WTC11 (cell line): ENCODE measurements around the gene ACYP1. TPM values are rescaled to one million over a fixed set of nuclear protein-coding genes. Genes with fewer than 3 reads are reported as not detected.

Experiments
- ATAC-seq: fragments of 200-7000 bp; cut with Tn5 transposase; 2 replicates; pipeline ENCODE4 v1.10.0; 2021; ENCODE audit warnings: mild to moderate bottlenecking, moderate library complexity
- CTCF ChIA-PET: fragments of 300-600 bp; sonication (Branson Sonifier 250); formaldehyde crosslinking; loops from one replicate; lab custom pipeline; 2021; ENCODE audit warnings: antibody characterized with exemption; lab: Charles Lee
- POLR2A ChIA-PET: fragments of 350-600 bp; sonication (Branson Sonifier 250); formaldehyde crosslinking; loops from one replicate; lab custom pipeline; 2021; ENCODE audit warnings: antibody characterized with exemption; lab: Charles Lee
- DNase-seq: peaks from one replicate; pipeline ENCODE4 v3.0.0; 2021; ENCODE audit warnings: low spot score
- H3K27ac Mint-ChIP-seq: 2 replicates; pipeline ENCODE4 v1.8.0; 2021; ENCODE audit warnings: mixed read lengths
- H3K27me3 Mint-ChIP-seq: 2 replicates; pipeline ENCODE4 v1.8.0; 2021; ENCODE audit warnings: low read depth, mild to moderate bottlenecking, moderate library complexity, mixed read lengths
- H3K36me3 Mint-ChIP-seq: 2 replicates; pipeline ENCODE4 v1.8.0; 2021; ENCODE audit warnings: mixed read lengths
- H3K4me1 Mint-ChIP-seq: 2 replicates; pipeline ENCODE4 v1.8.0; 2022; ENCODE audit warnings: mixed read lengths
- H3K4me3 Mint-ChIP-seq: 2 replicates; pipeline ENCODE4 v1.8.0; 2021; ENCODE audit warnings: mild to moderate bottlenecking, moderate library complexity, mixed read lengths
- H3K9me3 Mint-ChIP-seq: 2 replicates; pipeline ENCODE4 v1.8.0; 2021; ENCODE audit warnings: mixed read lengths
- ATF6 ChIP-seq: sonication (generic); formaldehyde crosslinking; IDR thresholded peaks from 2 replicates; pipeline ENCODE4 v1.8.1; 2023; ENCODE audit warnings: mild to moderate bottlenecking, missing genetic modification reagents
- CBFB ChIP-seq: sonication (generic); formaldehyde crosslinking; IDR thresholded peaks from 2 replicates; pipeline ENCODE4 v1.8.1; 2022; ENCODE audit warnings: mild to moderate bottlenecking, low read depth, missing genetic modification reagents
- CREB1 ChIP-seq: sonication (generic); formaldehyde crosslinking; IDR thresholded peaks from 2 replicates; pipeline ENCODE4 v1.8.0; 2023; ENCODE audit warnings: mild to moderate bottlenecking, missing genetic modification reagents
- ELF4 ChIP-seq: sonication (generic); formaldehyde crosslinking; IDR thresholded peaks from 2 replicates; pipeline ENCODE4 v1.8.1; 2022; ENCODE audit warnings: low read depth, mild to moderate bottlenecking, moderate library complexity, missing genetic modification reagents
- FOXJ3 ChIP-seq: sonication (generic); formaldehyde crosslinking; IDR thresholded peaks from 2 replicates; pipeline ENCODE4 v1.9.0; 2021; ENCODE audit warnings: missing genetic modification reagents, mild to moderate bottlenecking, borderline replicate concordance
- GABPB1 ChIP-seq: sonication (generic); formaldehyde crosslinking; IDR thresholded peaks from 2 replicates; pipeline ENCODE4 v1.8.1; 2023; ENCODE audit warnings: mild to moderate bottlenecking, missing genetic modification reagents
- MAX ChIP-seq: sonication (generic); formaldehyde crosslinking; IDR thresholded peaks from 2 replicates; pipeline ENCODE4 v1.8.0; 2022; ENCODE audit warnings: mild to moderate bottlenecking, missing genetic modification reagents
- MXD4 ChIP-seq: fragments of 250-450 bp; sonication (Bioruptor Pico); IDR thresholded peaks from 2 replicates; pipeline ENCODE4 v1.8.0; 2021; ENCODE audit warnings: mild to moderate bottlenecking, moderate library complexity, borderline replicate concordance
- NFE2L1 ChIP-seq: sonication (generic); formaldehyde crosslinking; IDR thresholded peaks from 2 replicates; pipeline ENCODE4 v1.8.1; 2023; ENCODE audit warnings: missing genetic modification reagents
- NR1H2 ChIP-seq: sonication (generic); formaldehyde crosslinking; IDR thresholded peaks from 2 replicates; pipeline ENCODE4 v1.9.0; 2021; ENCODE audit warnings: mild to moderate bottlenecking, moderate library complexity, missing genetic modification reagents
- NR2C2 ChIP-seq: sonication (generic); formaldehyde crosslinking; IDR thresholded peaks from 2 replicates; pipeline ENCODE4 v1.8.0; 2022; ENCODE audit warnings: mild to moderate bottlenecking, missing genetic modification reagents
- PREB ChIP-seq: sonication (generic); formaldehyde crosslinking; IDR thresholded peaks from 2 replicates; pipeline ENCODE4 v1.8.1; 2022; ENCODE audit warnings: mild to moderate bottlenecking, missing genetic modification reagents, moderate library complexity, borderline replicate concordance
- SOX15 ChIP-seq: fragments of 250-450 bp; sonication (Bioruptor Pico); IDR thresholded peaks from 2 replicates; pipeline ENCODE4 v1.9.0; 2021; ENCODE audit warnings: mild to moderate bottlenecking
- ZBTB21 ChIP-seq: sonication (generic); formaldehyde crosslinking; IDR thresholded peaks from 2 replicates; pipeline ENCODE4 v1.8.1; 2023; ENCODE audit warnings: mild to moderate bottlenecking, missing genetic modification reagents, borderline replicate concordance
- ZNF138 ChIP-seq: sonication (generic); formaldehyde crosslinking; conservative IDR thresholded peaks from 2 replicates; pipeline ENCODE4 v1.8.1; 2022; ENCODE audit warnings: mild to moderate bottlenecking, moderate library complexity, missing genetic modification reagents
- ZNF219 ChIP-seq: sonication (generic); formaldehyde crosslinking; IDR thresholded peaks from 2 replicates; pipeline ENCODE4 v1.8.0; 2023; ENCODE audit warnings: missing genetic modification reagents, mild to moderate bottlenecking, borderline replicate concordance
- ZNF396 ChIP-seq: fragments of 250-450 bp; sonication (Bioruptor Pico); IDR thresholded peaks from 2 replicates; pipeline ENCODE4 v1.8.0; 2021; ENCODE audit warnings: mild to moderate bottlenecking, moderate library complexity, borderline replicate concordance
- ZNF423 ChIP-seq: fragments of 250-450 bp; sonication (Bioruptor Pico); IDR thresholded peaks from 2 replicates; pipeline ENCODE4 v2.1.2; 2022; ENCODE audit warnings: mild to moderate bottlenecking, moderate library complexity
- total RNA-seq: library from RNA; stranded (reverse); gene quantifications from 3 replicates; pipeline ENCODE4 v1.2.3, GENCODE V29; 2021
- TF ChIP-seq, protein P1 (sequence below): sonication (generic); formaldehyde crosslinking; IDR thresholded peaks from 2 replicates; pipeline ENCODE4 v1.8.0; 2022; ENCODE audit warnings: mild to moderate bottlenecking, missing genetic modification reagents
- TF ChIP-seq, protein P2 (sequence below): fragments of 250-450 bp; sonication (Bioruptor Pico); IDR thresholded peaks from 2 replicates; pipeline ENCODE4 v1.8.0; 2021; ENCODE audit warnings: mild to moderate bottlenecking
- TF ChIP-seq, protein P3 (sequence below): fragments of 250-450 bp; sonication (Bioruptor Pico); IDR thresholded peaks from 2 replicates; pipeline ENCODE4 v2.1.2; 2022; ENCODE audit warnings: mild to moderate bottlenecking, moderate library complexity
- TF ChIP-seq, protein P4 (sequence below): sonication (generic); formaldehyde crosslinking; IDR thresholded peaks from 2 replicates; pipeline ENCODE4 v1.8.1; 2023; ENCODE audit warnings: mild to moderate bottlenecking, missing genetic modification reagents, moderate library complexity
- TF ChIP-seq, protein P5 (sequence below): fragments of 250-450 bp; sonication (Bioruptor Pico); IDR thresholded peaks from 2 replicates; pipeline ENCODE4 v1.9.0; 2021; ENCODE audit warnings: mild to moderate bottlenecking

ACYP1 gene
- total RNA-seq, 1 experiment from 2014 or later, result 26.6 TPM

GRCh38 chr14:75049731-75050201, 14.1 kb downstream of the ACYP1 start (continued):
- TF ChIP-seq, protein P1, sequence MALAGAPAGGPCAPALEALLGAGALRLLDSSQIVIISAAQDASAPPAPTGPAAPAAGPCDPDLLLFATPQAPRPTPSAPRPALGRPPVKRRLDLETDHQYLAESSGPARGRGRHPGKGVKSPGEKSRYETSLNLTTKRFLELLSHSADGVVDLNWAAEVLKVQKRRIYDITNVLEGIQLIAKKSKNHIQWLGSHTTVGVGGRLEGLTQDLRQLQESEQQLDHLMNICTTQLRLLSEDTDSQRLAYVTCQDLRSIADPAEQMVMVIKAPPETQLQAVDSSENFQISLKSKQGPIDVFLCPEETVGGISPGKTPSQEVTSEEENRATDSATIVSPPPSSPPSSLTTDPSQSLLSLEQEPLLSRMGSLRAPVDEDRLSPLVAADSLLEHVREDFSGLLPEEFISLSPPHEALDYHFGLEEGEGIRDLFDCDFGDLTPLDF (CRISPR knock-in tag), result no peak
- TF ChIP-seq MXD4 (CRISPR knock-in tag) (no peak), NR2C2 (CRISPR knock-in tag) (no peak)

GRCh38 chr14:75049136-75049535, 14.7 kb downstream of the ACYP1 start:
- ChIA-PET POLR2A (interaction anchor here (0.7 kb wide), 1 partner anchor 103 kb away, joined by 3 read pairs; no protein-coding TSS in a partner anchor), CTCF (interaction anchor here (0.9 to 1.4 kb wide), 3 partner anchors 39 to 188 kb away, joined by 3 read pairs; no protein-coding TSS in a partner anchor)
- H3K27me3 Mint-ChIP-seq, result no peaks in the 10 kb centered on the region
- no peaks in the 10 kb centered on the region for H3K9me3 Mint-ChIP-seq
- H3K36me3 Mint-ChIP-seq, result peaks cover 8% of the 10 kb centered on the region
- H3K4me3 Mint-ChIP-seq, result no peak overlapping the region
- ATAC-seq (no peak), DNase-seq (no peak)
- peaks cover 8% of the 10 kb centered on the region; the same call in 1 of the 2 replicates for H3K4me1 Mint-ChIP-seq
- TF ChIP-seq CREB1 (no peak), SOX15 (CRISPR knock-in tag) (no peak), ZNF396 (CRISPR knock-in tag) (no peak), GABPB1 (no peak), ZNF138 (no peak), MAX (no peak), CBFB (no peak), FOXJ3 (no peak)
- TF ChIP-seq, protein P2, sequence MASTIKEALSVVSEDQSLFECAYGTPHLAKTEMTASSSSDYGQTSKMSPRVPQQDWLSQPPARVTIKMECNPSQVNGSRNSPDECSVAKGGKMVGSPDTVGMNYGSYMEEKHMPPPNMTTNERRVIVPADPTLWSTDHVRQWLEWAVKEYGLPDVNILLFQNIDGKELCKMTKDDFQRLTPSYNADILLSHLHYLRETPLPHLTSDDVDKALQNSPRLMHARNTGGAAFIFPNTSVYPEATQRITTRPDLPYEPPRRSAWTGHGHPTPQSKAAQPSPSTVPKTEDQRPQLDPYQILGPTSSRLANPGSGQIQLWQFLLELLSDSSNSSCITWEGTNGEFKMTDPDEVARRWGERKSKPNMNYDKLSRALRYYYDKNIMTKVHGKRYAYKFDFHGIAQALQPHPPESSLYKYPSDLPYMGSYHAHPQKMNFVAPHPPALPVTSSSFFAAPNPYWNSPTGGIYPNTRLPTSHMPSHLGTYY (CRISPR knock-in tag), result no peak
- TF ChIP-seq, protein P3, sequence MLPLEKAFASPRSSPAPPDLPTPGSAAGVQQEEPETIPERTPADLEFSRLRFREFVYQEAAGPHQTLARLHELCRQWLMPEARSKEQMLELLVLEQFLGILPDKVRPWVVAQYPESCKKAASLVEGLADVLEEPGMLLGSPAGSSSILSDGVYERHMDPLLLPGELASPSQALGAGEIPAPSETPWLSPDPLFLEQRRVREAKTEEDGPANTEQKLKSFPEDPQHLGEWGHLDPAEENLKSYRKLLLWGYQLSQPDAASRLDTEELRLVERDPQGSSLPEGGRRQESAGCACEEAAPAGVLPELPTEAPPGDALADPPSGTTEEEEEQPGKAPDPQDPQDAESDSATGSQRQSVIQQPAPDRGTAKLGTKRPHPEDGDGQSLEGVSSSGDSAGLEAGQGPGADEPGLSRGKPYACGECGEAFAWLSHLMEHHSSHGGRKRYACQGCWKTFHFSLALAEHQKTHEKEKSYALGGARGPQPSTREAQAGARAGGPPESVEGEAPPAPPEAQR, result no peak
- H3K27ac Mint-ChIP-seq, result no peak overlapping the region

- Mint-ChIP-seq H3K27ac (no peak overlapping the region), H3K4me1 (peaks cover 8% of the 10 kb centered on the region; the same call in 1 of the 2 replicates), H3K4me3 (no peak overlapping the region), H3K36me3 (peaks cover 8% of the 10 kb centered on the region), H3K9me3 (no peaks in the 10 kb centered on the region), H3K27me3 (no peaks in the 10 kb centered on the region)
- ChIA-PET POLR2A (no interaction called here), CTCF (interaction anchor here (1.4 kb wide), 1 partner anchor 187 kb away, joined by 3 read pairs; no protein-coding TSS in a partner anchor)
- ATAC-seq (no peak), DNase-seq (no peak)
- TF ChIP-seq, protein P4, sequence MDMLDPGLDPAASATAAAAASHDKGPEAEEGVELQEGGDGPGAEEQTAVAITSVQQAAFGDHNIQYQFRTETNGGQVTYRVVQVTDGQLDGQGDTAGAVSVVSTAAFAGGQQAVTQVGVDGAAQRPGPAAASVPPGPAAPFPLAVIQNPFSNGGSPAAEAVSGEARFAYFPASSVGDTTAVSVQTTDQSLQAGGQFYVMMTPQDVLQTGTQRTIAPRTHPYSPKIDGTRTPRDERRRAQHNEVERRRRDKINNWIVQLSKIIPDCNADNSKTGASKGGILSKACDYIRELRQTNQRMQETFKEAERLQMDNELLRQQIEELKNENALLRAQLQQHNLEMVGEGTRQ (CRISPR knock-in tag), result no peak
- TF ChIP-seq CBFB, result no peak
- no peak for TF ChIP-seq ZBTB21 (CRISPR knock-in tag)
- TF ChIP-seq, protein P2 (CRISPR knock-in tag), result no peak
- no peak for TF ChIP-seq NFE2L1 (CRISPR knock-in tag)
- TF ChIP-seq ELF4 (CRISPR knock-in tag), result no peak
- no peak for TF ChIP-seq ZNF219 (CRISPR knock-in tag)
- TF ChIP-seq ZNF423 (CRISPR knock-in tag), result no peak
- TF ChIP-seq, protein P5, sequence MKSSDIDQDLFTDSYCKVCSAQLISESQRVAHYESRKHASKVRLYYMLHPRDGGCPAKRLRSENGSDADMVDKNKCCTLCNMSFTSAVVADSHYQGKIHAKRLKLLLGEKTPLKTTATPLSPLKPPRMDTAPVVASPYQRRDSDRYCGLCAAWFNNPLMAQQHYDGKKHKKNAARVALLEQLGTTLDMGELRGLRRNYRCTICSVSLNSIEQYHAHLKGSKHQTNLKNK (CRISPR knock-in tag), result no peak
- TF ChIP-seq PREB (CRISPR knock-in tag), result no peak
- TF ChIP-seq NR2C2 (CRISPR knock-in tag), result no peak
- no peak for TF ChIP-seq NR1H2 (CRISPR knock-in tag)
- TF ChIP-seq MXD4 (CRISPR knock-in tag), result no peak
- TF ChIP-seq ATF6, result no peak
These were observed 15.7 kb downstream of the ACYP1 start for GRCh38 chr14:75048101-75048500.
